Activated naive CD8-positive, alpha-beta T cell treated with anti-CD3 and anti-CD28 coated beads, Interleukin-2, amount 10 ng/mL, durations not matched to agents 7 days and 5 days (primary cell): ENCODE results near the gene UBE2F. TPM values are rescaled to one million over a fixed set of nuclear protein-coding genes. Genes with fewer than 3 reads are reported as not detected.
"Not testable (repeated sequence)": the region's sequence is repeated elsewhere in the genome, so short reads cannot be mapped to it uniquely, and the experiment has no call there.

ENCODE experiments used
- ATAC-seq: fragments of 150-1000 bp; cut with Tn5 transposase; one replicate; pipeline ENCODE4 v1.10.0; 2021; ENCODE audit warnings: low read depth, moderate library complexity
- POLR2A ChIA-PET: fragments of 350-600 bp; sonication (Branson Sonifier 250); formaldehyde crosslinking; loops from one replicate; lab custom pipeline; 2021; ENCODE audit warnings: antibody characterized with exemption; lab: Charles Lee
- DNase-seq: peaks from one replicate; pipeline ENCODE4 v3.0.0; 2021
- H3K27ac Mint-ChIP-seq: one replicate; pipeline ENCODE4 v1.8.0; 2022; ENCODE audit warnings: mild to moderate bottlenecking, mixed read lengths
- H3K27me3 Mint-ChIP-seq: one replicate; pipeline ENCODE4 v1.8.0; 2022; ENCODE audit warnings: mild to moderate bottlenecking, moderate library complexity, mixed read lengths
- H3K36me3 Mint-ChIP-seq: one replicate; pipeline ENCODE4 v1.8.0; 2021; ENCODE audit warnings: mild to moderate bottlenecking, mixed read lengths
- H3K4me1 Mint-ChIP-seq: one replicate; pipeline ENCODE4 v1.8.0; 2021; ENCODE audit warnings: mixed read lengths
- H3K4me3 Mint-ChIP-seq: one replicate; pipeline ENCODE4 v1.8.0; 2022; ENCODE audit warnings: mild to moderate bottlenecking, moderate library complexity, mixed read lengths
- H3K9me3 Mint-ChIP-seq: one replicate; pipeline ENCODE4 v1.8.0; 2021; ENCODE audit warnings: mixed read lengths
- total RNA-seq, 2 experiments: library from RNA; stranded (reverse); gene quantifications; one replicate each; pipeline ENCODE4 v1.2.3, GENCODE V29; 2021

Gene UBE2F
- total RNA-seq, 2 experiments from 2014 or later: 49.0 to 49.8 TPM

GRCh38 chr2:238033991-238034390, 67.2 kb downstream of the UBE2F start:
- H3K27ac Mint-ChIP-seq, H3K4me3 Mint-ChIP-seq, H3K27me3 Mint-ChIP-seq, H3K9me3 Mint-ChIP-seq, POLR2A ChIA-PET, DNase-seq, H3K4me1 Mint-ChIP-seq, ATAC-seq: not testable (repeated sequence)
- peaks cover 30% of the 10 kb centered on the region for H3K36me3 Mint-ChIP-seq

GRCh38 chr2:238038203-238038602, 71.4 kb downstream of the UBE2F start:
- Mint-ChIP-seq H3K36me3 (peaks cover 25% of the 10 kb centered on the region), H3K27ac (no peak overlapping the region), H3K27me3 (no peaks in the 10 kb centered on the region), H3K4me3 (no peak overlapping the region), H3K9me3 (no peaks in the 10 kb centered on the region), H3K4me1 (no peaks in the 10 kb centered on the region)
- DNase-seq: no peak
- no peak for ATAC-seq
- POLR2A ChIA-PET: no interaction called here

GRCh38 chr2:238039151-238039550, 72.3 kb downstream of the UBE2F start:
- no peak for ATAC-seq
- no peaks in the 10 kb centered on the region for H3K4me1 Mint-ChIP-seq
- H3K27ac Mint-ChIP-seq: no peak overlapping the region
- H3K4me3 Mint-ChIP-seq: no peak overlapping the region
- H3K27me3 Mint-ChIP-seq: no peaks in the 10 kb centered on the region
- DNase-seq: no peak
- POLR2A ChIA-PET: interaction anchor here (1.0 kb wide), 1 partner anchor 22 kb away, joined by 3 read pairs; the partner anchor contains the start of gene SCLY
- no peaks in the 10 kb centered on the region for H3K9me3 Mint-ChIP-seq
- H3K36me3 Mint-ChIP-seq: peaks cover 26% of the 10 kb centered on the region

- POLR2A ChIA-PET: no interaction called here
- Mint-ChIP-seq H3K4me3 (no peak overlapping the region), H3K36me3 (peaks cover 27% of the 10 kb centered on the region), H3K27me3 (no peaks in the 10 kb centered on the region), H3K27ac (no peak overlapping the region), H3K9me3 (no peaks in the 10 kb centered on the region), H3K4me1 (no peaks in the 10 kb centered on the region)
- no peak for ATAC-seq
- no peak for DNase-seq
These were observed 73.2 kb downstream of the UBE2F start for GRCh38 chr2:238039985-238040384.

GRCh38 chr2:238040918-238041317, 74.1 kb downstream of the UBE2F start:
- Mint-ChIP-seq H3K4me3 (no peak overlapping the region), H3K4me1 (no peaks in the 10 kb centered on the region), H3K36me3 (peaks cover 25% of the 10 kb centered on the region), H3K27me3 (no peaks in the 10 kb centered on the region), H3K9me3 (peaks cover 1% of the 10 kb centered on the region), H3K27ac (no peak overlapping the region)
- DNase-seq (no peak), ATAC-seq (no peak)
- POLR2A ChIA-PET: no interaction called here

- H3K9me3 Mint-ChIP-seq: peaks cover 1% of the 10 kb centered on the region
- no peak overlapping the region for H3K27ac Mint-ChIP-seq
- no peak overlapping the region for H3K4me3 Mint-ChIP-seq
- H3K36me3 Mint-ChIP-seq: peaks cover 30% of the 10 kb centered on the region
- ATAC-seq (no peak), DNase-seq (no peak)
- H3K27me3 Mint-ChIP-seq: no peaks in the 10 kb centered on the region
- POLR2A ChIA-PET: interaction anchor here (0.6 kb wide), 1 partner anchor 148 kb away, joined by 4 read pairs; no protein-coding TSS in a partner anchor
- no peaks in the 10 kb centered on the region for H3K4me1 Mint-ChIP-seq
These were observed 75.3 kb downstream of the UBE2F start for GRCh38 chr2:238042090-238042489.

- DNase-seq: no peak
- POLR2A ChIA-PET: no interaction called here
- Mint-ChIP-seq H3K27ac (no peak overlapping the region), H3K4me1 (no peaks in the 10 kb centered on the region), H3K36me3 (peaks cover 34% of the 10 kb centered on the region), H3K9me3 (peaks cover 5% of the 10 kb centered on the region), H3K4me3 (no peak overlapping the region), H3K27me3 (peaks cover 2% of the 10 kb centered on the region)
- no peak for ATAC-seq
These were observed 76.2 kb downstream of the UBE2F start for GRCh38 chr2:238042849-238043584.

GRCh38 chr2:238043851-238044250, 77.0 kb downstream of the UBE2F start:
- Mint-ChIP-seq H3K9me3 (peaks cover 9% of the 10 kb centered on the region), H3K27me3 (peaks cover 2% of the 10 kb centered on the region), H3K36me3 (peaks cover 32% of the 10 kb centered on the region), H3K27ac (no peak overlapping the region), H3K4me3 (no peak overlapping the region), H3K4me1 (no peaks in the 10 kb centered on the region)
- no peak for ATAC-seq
- DNase-seq: no peak
- POLR2A ChIA-PET: no interaction called here

GRCh38 chr2:238045575-238045974, 78.8 kb downstream of the UBE2F start:
- Mint-ChIP-seq H3K9me3 (peaks cover 9% of the 10 kb centered on the region), H3K27me3 (peaks cover 2% of the 10 kb centered on the region), H3K4me3 (no peak overlapping the region), H3K27ac (no peak overlapping the region), H3K4me1 (no peaks in the 10 kb centered on the region), H3K36me3 (peaks cover 32% of the 10 kb centered on the region)
- POLR2A ChIA-PET: no interaction called here
- ATAC-seq (no peak), DNase-seq (no peak)

GRCh38 chr2:238046725-238047270, 80.0 kb downstream of the UBE2F start:
- Mint-ChIP-seq H3K4me3 (no peak overlapping the region), H3K27ac (no peak overlapping the region), H3K4me1 (no peaks in the 10 kb centered on the region), H3K36me3 (peaks cover 30% of the 10 kb centered on the region), H3K9me3 (peaks cover 9% of the 10 kb centered on the region), H3K27me3 (peaks cover 2% of the 10 kb centered on the region)
- ATAC-seq (no peak), DNase-seq (no peak)
- POLR2A ChIA-PET: interaction anchor here (1.3 kb wide), 1 partner anchor 12 kb away, joined by 3 read pairs; no protein-coding TSS in a partner anchor

- Mint-ChIP-seq H3K4me3 (no peak overlapping the region), H3K27ac (no peak overlapping the region), H3K4me1 (peaks cover 6% of the 10 kb centered on the region), H3K27me3 (peaks cover 21% of the 10 kb centered on the region), H3K36me3 (peaks cover 2% of the 10 kb centered on the region), H3K9me3 (peaks cover 3% of the 10 kb centered on the region)
- ATAC-seq: no peak
- POLR2A ChIA-PET: no interaction called here
- DNase-seq: no peak
These were observed 86.5 kb downstream of the UBE2F start for GRCh38 chr2:238053191-238053776.

- no peak for ATAC-seq
- POLR2A ChIA-PET: no interaction called here
- Mint-ChIP-seq H3K36me3 (peaks cover 10% of the 10 kb centered on the region), H3K27ac (no peak overlapping the region), H3K9me3 (no peaks in the 10 kb centered on the region), H3K4me1 (peaks cover 18% of the 10 kb centered on the region), H3K27me3 (peaks cover 21% of the 10 kb centered on the region), H3K4me3 (no peak overlapping the region)
- no peak for DNase-seq
These were observed 89.0 kb downstream of the UBE2F start for GRCh38 chr2:238055841-238056240.

- POLR2A ChIA-PET: interaction anchor here (1.0 kb wide), 1 partner anchor 10 kb away, joined by 3 read pairs; no protein-coding TSS in a partner anchor
These were observed 91.1 kb downstream of the UBE2F start for GRCh38 chr2:238057696-238058575.

More at GRCh38 chr2:238057696-238058575, 91.1 kb downstream of the UBE2F start:
- not testable (repeated sequence) for H3K9me3 Mint-ChIP-seq, ATAC-seq, H3K27ac Mint-ChIP-seq, H3K4me3 Mint-ChIP-seq, DNase-seq
- peaks cover 30% of the 10 kb centered on the region for H3K4me1 Mint-ChIP-seq
- peaks cover 21% of the 10 kb centered on the region for H3K27me3 Mint-ChIP-seq
- H3K36me3 Mint-ChIP-seq: peaks cover 10% of the 10 kb centered on the region
